Activated T-cell treated with anti-CD3 and anti-CD28 coated beads for 48 hours (primary cell): ENCODE measurements around the gene SRRT.
A peak's percentile ranks its signal among the peaks of the same experiment; 100 is the strongest.
"Not testable (repeated sequence)": the region's sequence is repeated elsewhere in the genome, so short reads cannot be mapped to it uniquely, and the experiment has no call there.

ENCODE experiments used
- DNase-seq: peaks from one replicate; pipeline ENCODE4 v3.0.0-alpha.2; 2020; ENCODE audit warnings: low read depth

SRRT gene

DNA sequence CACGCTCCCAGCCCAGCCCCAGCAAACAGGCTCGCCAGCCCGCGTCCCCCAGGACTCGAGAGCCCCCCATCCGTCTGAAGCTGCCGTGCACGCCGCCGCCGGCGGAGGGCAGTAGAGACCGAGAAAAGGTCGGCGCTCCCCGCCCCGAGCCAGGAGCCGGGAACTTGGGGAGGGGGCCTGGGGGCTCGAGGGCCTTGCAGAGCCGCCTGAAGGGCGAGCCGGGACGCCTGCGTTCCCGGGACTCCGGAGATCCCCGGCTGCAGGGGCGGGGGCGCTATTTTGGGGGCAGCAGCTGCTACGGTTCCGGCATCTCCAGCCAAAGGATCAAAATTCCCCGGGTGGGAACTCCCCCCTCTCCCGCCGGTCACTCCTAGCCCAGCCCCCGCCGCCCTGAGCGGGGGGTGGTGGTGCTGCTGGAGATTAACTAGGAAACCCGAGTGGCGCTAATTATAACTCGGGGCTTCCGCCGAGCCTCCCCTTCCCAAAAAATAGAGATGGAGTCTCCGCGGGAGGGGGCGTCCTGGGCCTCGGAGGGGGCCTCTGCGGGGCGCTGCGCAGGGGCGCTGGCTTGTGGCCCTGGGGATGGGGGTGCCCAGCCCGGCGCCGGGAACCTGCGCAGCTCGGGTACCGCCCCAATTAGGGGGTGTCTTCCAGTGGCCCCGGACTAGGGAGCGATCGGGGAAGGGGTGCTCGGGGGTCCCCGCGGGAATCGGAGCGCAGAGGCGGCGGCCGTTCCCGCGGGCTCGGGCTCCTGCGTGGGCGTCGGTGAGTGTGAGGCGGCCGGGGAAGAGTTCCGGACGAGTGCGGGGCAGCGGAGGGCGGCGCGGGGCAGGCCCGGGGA lies 20.2 kb downstream of the SRRT start:
- DNase-seq: peak; percentile 51

DNA sequence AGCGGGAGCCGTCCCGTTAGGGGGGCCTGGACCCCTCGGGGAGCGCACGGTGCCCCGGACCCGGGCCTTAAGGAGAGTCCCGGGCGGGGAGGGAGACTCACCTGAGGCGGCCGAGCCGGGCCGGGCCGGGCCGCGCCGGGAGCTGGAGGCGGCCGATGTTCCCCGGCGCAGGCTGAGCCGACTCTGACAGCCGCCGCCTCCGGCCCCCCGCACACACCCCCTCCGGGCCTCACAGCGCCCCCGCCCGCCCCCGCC lies 20.7 kb downstream of the SRRT start, which contains the start of gene ACHE:
Gene ACHE (minus strand): TSS at position 188 of the 255 bp plus-strand sequence. CDS start 1,656 bp downstream, outside the sequence.
- DNase-seq: no peak

DNA sequence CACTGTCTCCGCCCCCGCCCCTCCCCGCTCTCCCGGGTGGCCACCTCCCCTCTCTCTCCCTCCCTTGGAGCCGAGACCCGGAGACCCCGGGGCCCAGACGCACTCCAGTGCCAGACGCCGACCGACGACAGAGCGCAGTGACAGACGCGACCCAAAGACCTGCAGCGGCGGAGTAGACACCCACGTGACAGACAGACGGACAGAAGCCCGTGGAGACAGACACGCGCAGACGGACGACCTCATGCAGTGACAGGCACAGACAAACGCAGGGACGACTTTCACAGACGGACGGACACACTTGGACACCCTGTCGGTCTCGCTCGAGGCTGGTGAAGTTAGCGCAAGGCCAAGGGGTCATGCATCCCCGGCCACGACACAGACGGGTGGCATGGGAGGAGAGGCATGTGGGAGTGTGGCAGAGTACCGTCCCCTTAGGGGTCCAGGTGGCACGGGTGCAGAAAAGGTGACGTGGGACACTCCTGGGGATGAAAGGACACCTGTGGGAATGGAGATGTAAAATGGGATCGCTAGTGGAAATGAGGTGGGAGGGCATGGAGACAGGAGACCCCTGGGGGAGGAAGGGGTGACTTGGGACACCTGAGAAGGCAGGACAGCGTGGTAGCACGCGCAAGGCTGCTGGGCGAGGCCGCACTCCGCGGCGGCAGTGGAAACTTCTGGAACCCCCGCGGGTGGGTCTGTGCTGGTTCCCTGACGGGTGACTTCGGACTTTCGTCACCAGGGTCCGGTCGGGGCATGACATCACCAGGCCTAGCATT lies 21.2 kb downstream of the SRRT start:
- no peak for DNase-seq

DNA sequence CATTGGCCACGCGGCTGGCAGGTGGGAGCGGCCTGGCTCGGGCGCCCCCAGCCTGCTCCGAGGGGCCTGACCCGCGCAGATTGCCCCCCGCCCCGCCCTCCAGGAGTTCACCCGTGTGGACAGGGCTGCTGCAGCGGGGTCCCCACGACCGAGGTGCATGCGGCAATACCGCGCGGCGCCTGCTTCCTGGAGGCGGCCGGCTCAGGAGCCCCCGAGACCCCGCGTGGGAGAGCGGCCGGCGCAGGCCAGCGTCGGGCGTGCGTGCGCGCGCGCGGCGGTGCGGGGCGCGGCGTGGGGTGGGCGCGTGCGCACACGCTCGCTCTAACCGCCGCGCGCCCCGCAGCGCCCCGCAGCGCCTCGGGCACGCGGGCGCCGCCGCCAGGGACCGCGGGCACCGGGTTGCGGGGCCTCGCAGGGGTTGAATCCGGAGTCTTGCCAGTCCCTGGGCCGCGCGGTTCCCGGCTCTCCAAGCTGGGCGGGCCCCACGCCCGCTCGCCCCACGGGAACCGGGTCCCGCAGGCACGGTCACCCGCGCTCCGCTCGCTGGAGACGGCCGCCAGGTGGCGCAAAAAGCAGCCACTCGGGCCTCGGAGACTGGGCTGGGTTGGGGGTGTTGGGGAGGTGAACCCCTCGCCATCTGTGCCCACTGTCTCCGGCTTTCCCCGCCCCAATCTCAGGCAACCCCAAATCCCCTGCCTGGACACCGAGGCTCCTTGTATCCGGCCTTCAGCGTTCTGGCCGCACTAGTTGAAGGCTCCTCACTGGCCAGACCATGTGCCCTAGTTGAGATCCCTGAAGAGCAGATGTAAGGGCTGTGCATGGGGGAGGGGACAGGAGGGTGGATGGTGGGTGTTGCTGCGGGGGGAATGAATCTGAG lies 22.1 kb downstream of the SRRT start:
- DNase-seq: peak; percentile 51

DNA sequence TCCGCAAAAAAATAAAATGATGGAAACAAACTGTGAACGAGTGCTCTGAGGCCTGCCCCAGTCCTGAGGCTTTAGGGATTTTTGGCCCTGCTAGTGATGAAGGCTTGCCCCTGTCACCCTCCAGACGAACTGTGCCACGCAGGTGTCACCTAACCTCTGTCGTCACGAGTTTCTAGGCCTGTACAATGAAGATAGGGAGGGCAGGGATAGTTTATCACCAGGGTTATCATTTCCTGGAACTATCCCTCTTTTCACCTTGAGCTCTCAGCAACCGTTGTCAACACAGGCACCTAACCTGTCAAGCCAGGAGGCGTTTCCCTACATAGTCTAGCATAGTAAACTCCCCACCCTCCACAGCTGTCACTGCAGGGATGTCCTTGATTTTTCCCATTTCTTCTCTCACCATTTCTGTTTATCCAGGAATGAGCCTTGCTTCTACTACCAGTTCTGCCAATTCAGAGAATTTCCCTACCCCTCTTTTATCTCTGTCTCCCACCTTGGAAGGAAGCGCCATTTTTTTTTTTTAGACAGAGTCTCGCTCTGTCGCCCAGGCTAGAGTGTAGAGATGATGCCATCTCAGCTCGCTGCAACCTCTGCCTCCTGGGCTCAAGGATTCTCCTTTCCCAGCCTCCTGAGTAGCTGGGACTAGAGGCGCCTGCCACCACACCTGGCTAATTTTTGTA lies 23.0 kb downstream of the SRRT start:
- no peak for DNase-seq

DNA sequence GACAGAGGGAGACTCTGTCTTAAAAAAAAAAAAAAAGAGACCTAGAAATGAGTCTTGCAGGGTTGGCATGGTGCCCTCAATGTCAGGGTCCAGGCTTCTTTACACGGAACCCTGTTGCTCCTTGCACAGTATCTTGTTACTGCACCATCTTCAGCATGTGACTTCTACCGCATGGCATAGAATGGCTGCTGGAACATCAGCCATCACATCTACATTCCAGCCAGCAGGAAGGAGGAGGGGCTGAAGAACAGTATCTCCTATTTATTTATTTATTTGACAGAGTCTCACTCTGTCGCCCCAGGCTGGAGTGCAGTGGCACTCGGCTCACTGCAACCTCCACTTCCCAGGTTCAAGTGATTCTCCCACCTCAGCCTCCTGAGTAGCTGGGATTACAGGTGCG lies 24.5 kb downstream of the SRRT start:
- no peak for DNase-seq

DNA sequence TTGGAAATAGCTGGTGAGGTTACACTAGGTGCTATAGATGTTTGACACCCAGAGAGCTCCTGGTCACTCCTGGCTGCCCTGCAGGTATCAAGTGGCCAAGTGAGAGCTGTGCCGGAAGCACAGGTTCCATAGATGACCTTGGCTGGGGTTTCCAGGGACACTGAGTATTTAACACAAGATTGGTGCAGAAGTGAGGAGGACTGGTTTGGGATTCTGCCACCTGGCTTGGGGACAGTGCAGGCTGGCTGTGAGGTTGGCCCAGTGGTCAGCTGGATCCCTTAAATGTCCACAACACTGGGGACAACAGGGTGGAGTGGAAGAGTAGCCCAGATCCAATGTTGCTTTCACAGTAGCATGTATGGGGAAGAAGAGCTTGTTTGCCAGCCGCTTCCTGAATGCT lies 26.1 kb downstream of the SRRT start:
- DNase-seq: no peak

DNA sequence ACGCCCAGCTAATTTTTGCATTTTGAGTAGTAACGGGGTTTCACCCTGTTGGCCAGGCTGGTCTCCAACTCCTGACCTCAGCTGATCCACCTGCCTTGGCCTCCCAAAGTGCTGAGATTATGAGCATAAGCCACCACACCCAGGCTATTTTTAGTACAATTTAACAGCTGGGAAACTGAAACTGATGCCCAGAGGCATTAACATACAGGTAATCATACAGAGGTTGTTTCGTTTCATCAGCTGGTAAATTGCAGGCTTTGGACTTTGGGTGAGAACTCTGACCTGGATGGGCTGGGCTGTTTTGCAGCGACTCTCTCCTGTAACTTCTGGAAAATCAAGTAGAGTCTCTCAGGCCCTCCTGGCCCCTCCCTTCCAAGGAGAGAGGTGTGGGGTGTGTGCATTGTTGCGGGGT lies 27.0 kb downstream of the SRRT start:
- DNase-seq: no peak

DNA sequence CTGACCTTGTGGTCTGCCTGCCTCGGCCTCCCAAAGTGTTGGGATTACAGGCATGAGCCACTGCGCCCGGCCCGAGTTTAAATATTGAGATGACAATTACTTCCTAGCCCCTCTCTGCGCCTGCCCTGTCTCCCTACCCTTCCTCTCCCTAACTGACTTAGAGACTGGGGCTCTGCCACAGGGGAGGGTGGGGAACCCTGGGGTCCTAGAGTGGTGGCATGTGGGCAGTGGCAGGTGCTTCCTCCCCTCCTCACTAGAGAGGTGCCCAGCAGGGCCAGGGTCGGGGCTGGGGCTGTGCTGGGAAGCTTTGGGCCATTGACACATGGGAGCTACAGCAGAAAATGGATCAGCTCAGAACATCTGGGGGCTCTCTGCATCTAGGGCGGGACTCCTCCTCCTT lies 27.7 kb downstream of the SRRT start:
- no peak for DNase-seq

DNA sequence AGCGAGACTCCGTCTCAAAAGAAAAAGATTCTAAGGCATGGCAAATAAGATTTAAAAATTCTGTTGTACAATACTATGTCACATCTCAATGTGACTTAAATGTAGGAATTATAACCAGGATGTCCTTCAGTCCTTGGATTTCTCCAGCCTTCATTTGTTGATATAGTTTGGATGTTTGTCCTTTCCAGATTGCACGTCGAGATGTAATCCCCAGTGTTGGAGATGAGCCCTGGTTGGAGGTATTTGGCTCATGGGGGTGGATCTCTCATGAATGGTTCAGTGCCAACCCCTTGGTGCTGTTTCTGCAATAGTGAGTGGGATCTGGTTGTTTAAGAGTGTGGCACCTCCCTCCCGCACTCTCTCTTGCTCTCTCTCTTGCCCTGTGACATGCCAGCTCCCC lies 33.6 kb downstream of the SRRT start:
- DNase-seq: no peak

DNA sequence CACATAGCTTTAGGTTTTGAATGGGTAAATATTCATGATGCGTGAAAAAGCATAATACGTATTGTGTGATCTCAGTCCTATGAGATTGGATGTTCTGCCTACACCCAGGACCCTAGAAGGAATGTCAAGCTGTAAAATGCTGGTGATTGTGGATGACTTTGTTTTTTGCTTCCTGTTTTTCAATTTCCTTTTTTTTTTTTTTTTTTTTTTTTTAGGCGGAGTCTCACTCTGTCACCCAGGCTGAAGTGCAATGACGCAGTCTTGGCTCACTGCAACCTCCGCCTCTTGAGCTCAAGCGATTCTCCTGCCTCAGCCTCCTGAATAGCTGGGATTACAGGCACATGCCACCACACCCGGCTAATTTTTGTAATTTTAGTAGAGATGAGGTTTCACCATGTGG lies 35.5 kb downstream of the SRRT start:
- DNase-seq: not testable (repeated sequence)

DNA sequence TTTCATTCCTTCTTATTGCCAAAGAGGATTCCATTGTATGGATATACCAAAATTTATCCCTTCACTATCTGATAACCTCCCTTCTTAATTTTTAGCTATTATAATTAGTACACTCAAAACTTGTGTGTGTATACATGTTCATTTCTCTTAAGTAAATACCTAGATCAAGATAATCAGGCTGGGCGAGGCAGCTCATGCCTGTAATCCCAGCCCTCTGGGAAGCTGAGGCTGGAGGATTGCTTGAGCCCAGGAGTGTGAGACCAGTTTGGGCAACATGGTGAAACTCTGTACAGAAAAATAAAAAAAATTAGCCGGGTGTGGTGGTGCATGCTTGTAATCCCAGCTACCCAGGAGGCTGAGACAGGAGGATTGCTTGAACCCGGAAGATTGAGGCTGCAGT lies 36.6 kb downstream of the SRRT start:
- no peak for DNase-seq

DNA sequence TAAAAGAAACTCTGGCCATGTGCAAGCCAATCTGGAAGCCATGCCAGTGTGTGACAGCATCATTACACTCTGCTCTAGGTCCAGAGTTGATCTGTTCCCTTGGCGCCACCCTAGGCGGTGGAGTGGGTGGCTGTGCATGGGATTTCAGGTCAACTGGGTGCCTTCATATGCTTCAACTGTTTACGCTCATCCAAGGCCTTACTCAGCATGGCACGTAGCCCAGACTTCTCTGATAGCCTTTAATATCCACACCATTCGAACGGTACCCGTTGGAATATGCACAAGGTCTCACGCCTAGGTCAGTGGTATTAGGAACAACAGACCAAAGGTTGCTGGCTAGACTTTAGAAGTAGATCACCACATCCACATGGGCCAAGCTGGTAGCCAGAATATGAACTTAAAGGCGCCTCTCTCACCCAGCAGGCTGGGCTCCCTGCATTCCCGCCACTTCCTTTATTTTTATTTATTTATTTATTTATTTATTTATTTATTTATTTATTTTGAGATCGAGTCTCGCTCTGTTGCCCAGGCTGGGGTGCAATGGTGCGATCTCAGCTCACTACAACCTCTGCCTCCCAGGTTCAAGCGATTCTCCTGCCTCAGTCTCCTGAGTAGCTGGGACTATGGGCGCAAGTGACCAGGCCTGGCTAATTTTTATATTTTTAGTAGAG lies 39.4 kb downstream of the SRRT start:
- no peak for DNase-seq

DNA sequence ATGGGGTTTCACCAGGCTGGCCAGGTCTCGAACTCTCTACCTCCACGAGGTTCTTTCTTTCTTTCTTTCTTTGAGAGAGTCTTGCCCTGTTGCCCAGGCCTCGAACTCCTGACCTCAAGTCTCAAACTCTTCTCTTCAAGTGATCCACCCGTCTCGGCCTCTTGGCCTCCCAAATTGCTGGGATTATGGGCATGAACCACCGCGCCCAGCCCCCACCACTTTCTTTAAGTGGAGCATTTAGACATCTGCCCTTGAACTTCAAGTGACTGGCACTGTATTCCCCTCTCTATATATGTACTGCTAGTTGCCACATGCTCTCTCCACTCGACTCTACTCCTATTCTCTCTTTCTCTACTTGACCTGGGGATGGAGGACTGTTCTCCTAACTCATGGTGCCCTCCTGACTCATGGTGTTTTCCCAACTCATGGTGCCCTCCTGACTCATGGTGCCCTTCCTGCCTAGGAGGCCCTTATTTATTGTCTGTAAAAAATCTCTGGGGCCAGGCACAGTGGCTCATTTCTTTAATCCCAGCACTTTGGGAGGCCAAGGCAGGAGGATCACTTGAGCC lies 40.1 kb downstream of the SRRT start:
- no peak for DNase-seq

DNA sequence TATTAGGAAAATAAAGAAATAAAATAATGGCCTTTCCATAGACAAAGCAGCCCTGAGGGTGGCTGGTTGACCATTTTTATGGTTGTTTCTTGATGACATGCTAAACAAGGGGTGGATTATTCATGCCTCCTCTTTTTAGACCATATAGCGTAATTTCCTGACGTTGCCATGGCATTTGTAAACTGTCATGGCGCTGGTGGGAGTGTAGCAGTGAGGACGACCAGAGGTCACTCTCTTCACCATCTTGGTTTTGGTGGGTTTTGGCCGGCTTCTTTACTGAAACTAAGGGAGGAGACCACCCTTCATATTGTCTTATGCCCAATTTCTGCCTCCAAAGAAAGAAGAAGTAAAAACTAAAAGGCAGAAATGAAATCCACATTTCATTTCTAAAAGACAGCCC lies 44.4 kb downstream of the SRRT start:
- DNase-seq: not testable (repeated sequence)

DNA sequence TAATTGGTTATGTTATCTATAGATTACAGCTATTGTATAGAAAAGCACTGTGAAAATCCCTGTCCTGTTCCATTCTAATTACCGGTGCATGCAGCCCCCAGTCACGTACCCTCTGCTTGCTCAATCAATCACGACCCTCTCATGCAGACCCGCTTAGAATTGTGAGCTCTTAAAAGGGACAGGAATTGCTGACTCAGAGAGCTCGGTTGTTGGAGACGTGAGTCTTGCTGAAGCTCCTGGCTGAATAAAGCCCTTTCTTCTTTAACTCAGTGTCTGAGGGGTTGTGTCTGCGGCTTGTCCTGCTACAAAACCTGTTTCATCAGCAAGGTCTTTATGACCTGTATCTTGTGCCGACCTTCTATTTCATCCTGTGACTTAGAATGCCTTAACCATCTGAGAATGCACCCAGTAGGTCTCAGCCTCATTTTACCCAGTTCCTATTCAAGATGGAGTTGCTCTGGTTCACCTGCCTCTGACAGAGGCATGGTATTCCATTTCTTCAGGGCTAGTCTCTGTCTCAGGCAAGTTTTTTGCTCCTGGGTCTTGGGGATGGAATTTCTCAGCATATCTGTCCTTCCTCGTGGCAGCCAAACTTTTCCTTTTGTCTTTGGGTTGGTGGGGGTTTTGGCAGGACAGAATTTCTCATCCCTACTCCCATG lies 45.0 kb downstream of the SRRT start:
- not testable (repeated sequence) for DNase-seq

DNA sequence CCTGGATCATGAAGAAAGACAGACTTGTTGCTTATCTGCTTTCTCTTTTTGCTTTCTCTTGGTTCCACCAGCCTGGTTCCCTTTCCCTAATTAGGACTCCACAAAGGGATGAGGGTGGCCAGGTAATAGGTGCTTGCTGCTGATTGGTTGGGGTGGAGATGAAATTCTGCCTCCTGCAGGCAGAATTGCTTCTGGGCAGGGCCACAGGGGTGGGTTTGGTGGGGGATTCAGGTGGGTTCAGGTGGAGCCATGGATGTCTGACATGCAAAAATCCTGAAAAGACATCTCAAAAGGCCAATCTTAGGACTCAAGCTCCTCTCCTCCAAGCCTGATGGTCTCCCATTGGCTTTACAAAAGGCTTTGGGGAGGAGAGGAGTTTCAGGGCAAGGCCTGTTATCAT lies 46.1 kb downstream of the SRRT start:
- no peak for DNase-seq

DNA sequence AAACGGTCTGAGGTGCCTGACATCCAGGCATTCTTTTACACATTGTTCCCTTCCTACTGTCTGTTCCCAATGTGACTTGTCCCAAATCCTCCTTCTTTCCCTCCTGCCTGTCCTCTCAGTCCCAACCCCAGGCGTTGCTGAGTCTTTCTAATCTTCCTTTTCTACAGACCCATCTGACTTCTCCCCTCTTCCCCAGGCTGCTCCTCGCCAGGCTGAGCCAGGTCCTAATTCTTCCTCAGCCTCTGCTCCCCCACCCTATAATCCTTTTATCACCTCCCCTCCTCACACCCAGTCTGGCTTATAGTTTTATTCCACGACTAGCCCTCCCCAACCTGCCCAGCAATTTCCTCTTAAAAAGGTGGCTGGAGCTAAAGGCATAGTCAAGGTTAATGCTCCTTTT lies 48.7 kb downstream of the SRRT start:
- DNase-seq: not testable (repeated sequence)

DNA sequence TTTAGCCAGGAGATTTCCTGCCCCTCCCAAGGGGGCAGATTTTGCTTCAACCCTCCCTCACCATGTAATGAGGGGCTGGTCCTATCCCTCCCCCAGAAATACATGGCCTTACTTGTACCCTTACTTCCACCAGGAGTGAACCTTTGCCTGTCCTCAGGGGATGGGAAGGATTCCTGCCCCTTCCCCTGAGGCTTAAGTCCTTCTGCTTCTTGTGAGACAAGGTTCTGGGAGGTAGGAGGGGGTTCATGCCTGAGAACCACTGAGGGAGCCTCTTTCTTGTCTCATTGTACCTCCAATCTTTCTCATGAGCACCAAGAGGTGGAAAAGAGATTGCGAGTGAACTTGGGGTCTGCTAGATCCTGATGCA lies 54.9 kb downstream of the SRRT start:
- no peak for DNase-seq

DNA sequence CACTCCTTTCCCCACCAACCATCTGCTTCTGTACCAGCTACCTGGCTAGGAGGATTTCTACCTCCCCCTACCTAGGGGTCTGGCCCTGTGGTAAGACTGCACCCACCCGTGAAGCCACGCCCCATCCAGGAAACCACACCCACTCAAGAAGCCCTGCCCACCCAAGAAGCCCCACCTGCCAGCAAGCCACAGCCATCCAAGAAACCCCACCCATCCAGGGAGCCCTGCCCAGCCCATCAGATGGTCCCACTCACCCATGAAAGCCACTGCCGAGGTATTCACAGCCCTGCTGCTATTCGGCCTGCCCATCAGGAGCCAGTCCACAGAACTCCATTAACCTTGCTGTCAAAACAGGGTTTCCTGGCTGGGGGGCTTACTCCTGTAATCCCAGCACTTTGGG lies 58.8 kb downstream of the SRRT start:
- no peak for DNase-seq

DNA sequence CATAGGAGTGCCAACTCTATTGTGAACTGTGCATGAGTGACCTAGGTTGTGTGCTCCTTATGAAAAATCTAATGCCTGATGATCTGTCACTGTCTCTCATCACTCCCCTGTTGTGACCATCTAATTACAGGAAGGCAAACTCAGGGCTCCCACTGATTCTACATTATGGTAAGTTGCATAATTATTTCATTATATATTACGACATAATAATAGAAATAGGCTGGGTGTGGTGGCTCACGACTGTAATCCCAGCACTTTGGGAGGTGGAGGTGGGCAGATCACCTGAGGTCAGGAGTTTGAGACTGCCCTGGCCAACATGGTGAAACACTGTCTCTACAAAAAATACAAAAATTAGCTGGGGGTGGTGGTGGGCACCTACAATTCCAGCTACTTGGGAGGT lies 60.5 kb downstream of the SRRT start:
- not testable (repeated sequence) for DNase-seq
